HL-60 (cell line): Measurements from ENCODE around the gene EIPR1.

ENCODE experiments used
- SPI1 ChIP-seq: IDR thresholded peaks from 2 replicates; pipeline ENCODE4 v1.6.1; 2012; ENCODE audit warnings: low read depth, mild to moderate bottlenecking, borderline replicate concordance
- TF ChIP-seq, protein P1 (sequence below): IDR thresholded peaks from 2 replicates; pipeline ENCODE4 v1.6.1; 2012; ENCODE audit warnings: low read depth; ENCODE audit not compliant: insufficient replicate concordance
- TF ChIP-seq, protein P2 (sequence below): IDR thresholded peaks from one replicate; pipeline ENCODE4 v1.5.1; 2011; ENCODE audit warnings: low read length, control low read depth, inconsistent platforms; ENCODE audit not compliant: insufficient read depth

DNA sequence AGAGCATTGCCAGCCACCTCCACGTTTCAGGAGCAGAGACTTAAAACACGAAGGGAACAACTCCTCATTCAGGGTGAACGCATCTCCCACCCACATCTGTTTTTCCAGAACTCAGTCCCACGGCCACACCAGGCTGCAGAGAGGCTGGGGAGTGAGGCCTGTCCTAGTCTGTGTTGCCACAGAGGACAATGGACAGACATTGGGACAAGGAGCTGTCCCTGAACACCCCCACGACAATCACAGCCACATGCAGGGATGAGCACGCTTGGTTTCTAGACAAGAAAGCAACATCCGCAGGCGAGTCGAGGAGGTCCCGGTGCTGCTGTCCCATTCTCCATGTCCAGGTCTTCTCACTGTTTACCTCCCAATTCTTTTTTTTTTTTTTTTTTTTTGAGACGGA, 167.4 kb downstream of the EIPR1 start:
- TF ChIP-seq, protein P1, sequence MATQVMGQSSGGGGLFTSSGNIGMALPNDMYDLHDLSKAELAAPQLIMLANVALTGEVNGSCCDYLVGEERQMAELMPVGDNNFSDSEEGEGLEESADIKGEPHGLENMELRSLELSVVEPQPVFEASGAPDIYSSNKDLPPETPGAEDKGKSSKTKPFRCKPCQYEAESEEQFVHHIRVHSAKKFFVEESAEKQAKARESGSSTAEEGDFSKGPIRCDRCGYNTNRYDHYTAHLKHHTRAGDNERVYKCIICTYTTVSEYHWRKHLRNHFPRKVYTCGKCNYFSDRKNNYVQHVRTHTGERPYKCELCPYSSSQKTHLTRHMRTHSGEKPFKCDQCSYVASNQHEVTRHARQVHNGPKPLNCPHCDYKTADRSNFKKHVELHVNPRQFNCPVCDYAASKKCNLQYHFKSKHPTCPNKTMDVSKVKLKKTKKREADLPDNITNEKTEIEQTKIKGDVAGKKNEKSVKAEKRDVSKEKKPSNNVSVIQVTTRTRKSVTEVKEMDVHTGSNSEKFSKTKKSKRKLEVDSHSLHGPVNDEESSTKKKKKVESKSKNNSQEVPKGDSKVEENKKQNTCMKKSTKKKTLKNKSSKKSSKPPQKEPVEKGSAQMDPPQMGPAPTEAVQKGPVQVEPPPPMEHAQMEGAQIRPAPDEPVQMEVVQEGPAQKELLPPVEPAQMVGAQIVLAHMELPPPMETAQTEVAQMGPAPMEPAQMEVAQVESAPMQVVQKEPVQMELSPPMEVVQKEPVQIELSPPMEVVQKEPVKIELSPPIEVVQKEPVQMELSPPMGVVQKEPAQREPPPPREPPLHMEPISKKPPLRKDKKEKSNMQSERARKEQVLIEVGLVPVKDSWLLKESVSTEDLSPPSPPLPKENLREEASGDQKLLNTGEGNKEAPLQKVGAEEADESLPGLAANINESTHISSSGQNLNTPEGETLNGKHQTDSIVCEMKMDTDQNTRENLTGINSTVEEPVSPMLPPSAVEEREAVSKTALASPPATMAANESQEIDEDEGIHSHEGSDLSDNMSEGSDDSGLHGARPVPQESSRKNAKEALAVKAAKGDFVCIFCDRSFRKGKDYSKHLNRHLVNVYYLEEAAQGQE, result no peak
- TF ChIP-seq, protein P2, sequence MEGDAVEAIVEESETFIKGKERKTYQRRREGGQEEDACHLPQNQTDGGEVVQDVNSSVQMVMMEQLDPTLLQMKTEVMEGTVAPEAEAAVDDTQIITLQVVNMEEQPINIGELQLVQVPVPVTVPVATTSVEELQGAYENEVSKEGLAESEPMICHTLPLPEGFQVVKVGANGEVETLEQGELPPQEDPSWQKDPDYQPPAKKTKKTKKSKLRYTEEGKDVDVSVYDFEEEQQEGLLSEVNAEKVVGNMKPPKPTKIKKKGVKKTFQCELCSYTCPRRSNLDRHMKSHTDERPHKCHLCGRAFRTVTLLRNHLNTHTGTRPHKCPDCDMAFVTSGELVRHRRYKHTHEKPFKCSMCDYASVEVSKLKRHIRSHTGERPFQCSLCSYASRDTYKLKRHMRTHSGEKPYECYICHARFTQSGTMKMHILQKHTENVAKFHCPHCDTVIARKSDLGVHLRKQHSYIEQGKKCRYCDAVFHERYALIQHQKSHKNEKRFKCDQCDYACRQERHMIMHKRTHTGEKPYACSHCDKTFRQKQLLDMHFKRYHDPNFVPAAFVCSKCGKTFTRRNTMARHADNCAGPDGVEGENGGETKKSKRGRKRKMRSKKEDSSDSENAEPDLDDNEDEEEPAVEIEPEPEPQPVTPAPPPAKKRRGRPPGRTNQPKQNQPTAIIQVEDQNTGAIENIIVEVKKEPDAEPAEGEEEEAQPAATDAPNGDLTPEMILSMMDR, result no peak
- TF ChIP-seq SPI1, result no peak
